Dedifferentiated amniotic fluid mesenchymal stem cell (primary cell): ENCODE measurements around the gene SLC25A13.
"Not testable (repeated sequence)": the region's sequence is repeated elsewhere in the genome, so short reads cannot be mapped to it uniquely, and the experiment has no call there.

Experiments
- DNase-seq: peaks from one replicate; pipeline ENCODE4 v3.0.0-alpha.2; 2016; ENCODE audit errors: extremely low spot score

Gene SLC25A13

DNA sequence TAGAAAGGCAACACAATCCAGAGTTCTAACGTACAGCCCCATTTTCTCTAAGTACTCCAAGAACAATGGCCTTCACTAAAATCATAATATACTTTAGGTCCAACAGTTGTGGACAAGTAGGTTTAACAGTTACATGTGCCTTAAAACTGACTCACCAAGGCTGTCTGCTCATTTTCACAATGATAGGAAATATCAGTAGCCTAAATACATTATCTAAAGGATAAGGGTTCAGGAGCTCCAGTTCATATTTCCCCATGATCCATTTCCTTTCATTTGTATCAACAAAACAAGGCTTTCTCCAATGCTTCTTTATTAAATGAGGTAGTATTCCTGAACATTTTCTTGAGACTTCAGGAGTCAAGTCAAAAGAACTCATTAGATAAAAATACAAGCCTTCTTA is 164.0 kb downstream of the SLC25A13 start:
- DNase-seq = no peak

DNA sequence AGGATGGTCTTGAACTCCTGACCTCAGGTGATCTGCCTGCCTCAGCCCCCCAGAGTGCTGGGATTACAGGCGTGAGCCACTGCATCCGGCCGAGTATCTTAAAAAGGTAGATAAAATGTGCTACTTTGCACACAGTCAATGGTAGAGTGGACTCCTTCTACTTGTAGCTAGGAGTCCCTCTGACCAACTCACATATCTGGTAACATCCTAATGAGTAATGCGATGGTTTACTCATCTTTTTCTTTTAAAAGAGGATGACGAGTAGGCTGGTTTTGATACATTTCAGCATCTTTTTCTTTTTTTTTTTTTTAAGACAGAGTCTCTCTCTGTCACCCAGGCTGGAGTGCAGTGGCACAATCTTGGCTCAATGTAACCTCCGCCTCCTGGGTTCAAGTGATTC is 167.4 kb downstream of the SLC25A13 start:
- not testable (repeated sequence) for DNase-seq

DNA sequence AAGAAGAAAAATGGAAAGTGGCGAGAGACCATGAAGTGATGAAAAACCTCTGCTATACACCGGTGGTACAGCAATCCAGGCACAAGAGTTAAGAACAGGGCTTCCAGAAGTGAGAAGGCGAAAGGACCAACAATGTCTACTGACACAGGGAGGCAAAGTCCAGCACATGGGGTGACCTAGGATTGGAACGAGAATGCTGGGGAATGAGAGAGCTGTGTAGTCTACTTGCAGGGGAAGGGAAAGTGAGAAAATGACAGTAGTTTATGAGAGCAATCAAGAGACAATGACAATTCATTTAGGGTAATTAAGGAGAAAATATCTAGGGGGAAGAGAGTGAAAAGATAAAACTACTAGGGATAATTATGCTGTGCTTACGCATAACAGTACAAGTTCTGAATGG is 169.2 kb downstream of the SLC25A13 start:
- no peak for DNase-seq

DNA sequence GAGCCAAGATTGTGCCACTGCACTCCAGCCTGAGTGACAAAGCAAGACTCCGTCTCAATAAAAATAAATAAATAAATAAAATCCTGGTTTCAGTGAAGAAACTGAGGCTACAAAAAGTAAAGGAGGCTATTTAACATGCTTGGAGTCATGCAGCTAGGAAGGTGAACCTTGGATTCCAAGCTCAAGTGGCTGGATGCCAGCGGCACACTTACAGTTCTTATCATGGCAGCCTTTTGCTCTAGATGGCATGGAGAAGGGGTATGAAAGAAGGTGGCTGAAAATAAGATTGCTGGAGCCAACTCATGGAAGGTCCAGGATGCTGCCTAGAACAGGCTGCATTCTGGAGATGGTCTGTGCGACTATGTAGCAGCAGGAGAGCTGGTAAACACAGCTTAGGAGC is 170.0 kb downstream of the SLC25A13 start:
- DNase-seq = no peak

DNA sequence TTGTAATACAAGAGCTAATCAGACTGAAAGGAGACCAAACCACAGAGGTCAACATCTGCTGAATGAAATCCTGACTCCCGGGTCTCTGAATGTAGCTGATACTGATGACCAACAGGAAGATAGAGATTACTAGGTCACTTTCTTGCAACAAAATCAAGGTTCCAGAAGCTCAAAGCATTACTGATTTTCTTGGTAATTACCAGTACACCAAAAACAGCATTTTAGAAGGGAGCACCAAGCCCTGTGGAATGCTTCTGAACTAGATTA is 177.7 kb downstream of the SLC25A13 start:
- no peak for DNase-seq

DNA sequence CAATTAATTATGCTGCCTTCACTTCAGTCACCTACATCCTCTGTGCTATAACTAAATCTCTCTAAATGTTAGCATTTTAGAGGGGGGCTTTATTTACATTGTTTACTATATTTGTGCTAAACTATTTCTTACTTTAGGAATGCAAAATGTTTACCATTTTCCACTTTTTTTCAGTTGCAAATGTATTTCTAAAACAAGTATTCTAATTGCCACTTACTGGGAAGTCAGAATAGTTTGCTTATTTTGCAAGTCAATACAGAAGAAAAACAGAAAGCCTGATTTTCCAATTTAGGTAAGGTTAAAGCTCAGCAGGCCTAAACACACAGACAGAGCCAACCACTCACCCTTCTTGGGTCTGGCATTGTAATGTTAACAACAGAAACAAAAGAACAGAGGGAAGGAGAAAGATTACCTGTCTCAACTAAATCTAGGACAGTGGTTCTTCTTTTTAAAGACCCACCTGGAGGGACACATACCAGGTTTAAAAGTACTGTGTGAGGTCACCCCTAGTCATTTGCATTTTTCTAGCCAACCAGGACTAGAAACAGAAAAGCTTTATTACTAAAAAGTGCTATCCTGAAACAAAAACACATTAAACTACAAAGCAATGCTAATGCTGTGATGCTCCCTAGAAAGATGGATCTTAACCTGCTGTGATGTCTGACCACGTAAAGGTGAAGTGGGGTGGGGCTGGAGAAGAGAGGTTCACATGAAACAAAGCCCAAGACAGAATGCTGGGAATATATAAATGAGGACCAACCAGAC is 178.2 kb downstream of the SLC25A13 start:
- no peak for DNase-seq

DNA sequence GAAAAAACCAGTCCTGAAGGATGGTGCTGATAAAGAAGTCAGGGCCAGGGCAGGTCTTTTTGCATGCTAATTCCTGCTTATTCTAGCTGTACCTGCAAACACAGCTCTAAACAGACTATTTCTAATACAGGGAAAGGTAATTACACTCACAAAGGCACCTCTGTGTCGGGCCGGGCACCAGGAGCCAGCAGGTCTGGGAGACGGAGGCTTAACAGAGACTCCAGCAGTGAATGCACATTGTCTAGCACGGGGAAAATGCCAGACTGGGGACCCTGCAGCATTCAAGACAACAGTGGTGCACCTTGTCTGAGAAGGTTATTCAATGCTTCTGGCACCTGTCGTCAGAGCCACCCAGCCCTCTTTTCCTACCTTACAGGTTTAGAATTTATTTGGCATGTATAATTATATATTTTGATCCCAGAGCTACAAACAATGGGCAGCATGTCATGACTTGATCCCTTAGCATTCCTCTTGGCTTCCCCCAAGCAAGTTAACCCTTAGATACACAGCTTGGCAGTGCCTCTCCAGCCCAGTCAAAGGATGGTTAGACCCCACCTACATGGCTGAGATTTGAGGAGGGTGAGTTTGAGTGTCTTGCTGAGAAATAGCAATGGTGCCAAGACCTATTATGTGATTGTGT is 185.2 kb downstream of the SLC25A13 start:
- DNase-seq = no peak

DNA sequence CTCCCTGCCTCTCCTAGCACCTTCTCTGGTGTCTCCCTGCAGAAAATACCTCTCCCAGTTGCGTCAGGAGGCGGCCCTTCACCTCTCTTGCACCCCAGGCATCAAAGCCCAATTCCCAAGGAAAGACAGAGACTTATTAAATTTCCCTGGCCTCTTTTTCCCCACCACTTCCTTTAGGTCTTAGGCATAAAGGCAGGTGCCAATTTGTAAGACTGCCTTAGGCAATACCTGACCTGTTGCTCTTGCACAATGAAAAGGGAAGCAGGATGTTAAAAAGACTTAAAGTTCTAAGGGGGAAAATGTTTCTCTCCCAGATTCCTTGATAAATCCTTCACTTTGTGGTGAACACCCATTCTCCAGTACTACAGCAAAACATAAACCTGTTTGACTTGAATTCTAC is 186.7 kb downstream of the SLC25A13 start:
- no peak for DNase-seq

DNA sequence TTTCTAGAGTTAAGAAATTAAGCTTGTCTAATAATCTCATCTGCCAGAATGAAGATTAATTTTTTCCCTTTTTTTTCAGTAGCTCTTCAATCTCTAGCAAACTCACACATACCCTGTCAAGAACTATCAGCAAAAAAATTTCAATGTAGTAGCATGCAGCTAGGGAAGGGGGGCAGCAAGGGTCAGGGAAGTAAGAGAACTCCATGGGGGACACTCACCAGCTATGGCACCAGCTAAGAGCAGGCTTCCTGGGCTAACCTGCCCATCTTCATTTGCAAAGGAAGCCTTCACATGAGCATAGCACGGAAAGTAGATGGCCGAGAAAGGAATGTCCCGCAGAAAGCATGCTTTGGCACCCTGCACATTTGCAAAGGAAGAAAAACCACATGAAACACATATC is 190.4 kb downstream of the SLC25A13 start:
- no peak for DNase-seq

DNA sequence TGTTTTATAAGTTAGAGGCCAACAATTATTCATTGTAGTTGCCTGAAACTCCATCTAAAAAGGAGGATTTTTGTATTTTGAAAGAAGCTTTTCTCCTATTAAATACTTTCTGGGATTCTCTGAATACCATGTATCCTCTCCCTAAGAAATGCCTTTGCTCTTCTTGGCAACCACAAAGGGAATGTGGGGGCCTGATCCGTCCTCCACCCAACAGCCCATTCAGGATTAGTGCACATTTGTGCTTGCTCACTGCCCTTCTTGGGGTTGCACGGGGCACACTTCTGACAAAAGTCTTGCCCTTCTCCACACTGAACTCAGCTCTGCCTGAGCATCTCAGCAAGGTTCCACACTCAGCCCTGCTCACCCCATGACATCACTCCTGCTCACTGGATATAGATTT is 194.2 kb downstream of the SLC25A13 start:
- no peak for DNase-seq

DNA sequence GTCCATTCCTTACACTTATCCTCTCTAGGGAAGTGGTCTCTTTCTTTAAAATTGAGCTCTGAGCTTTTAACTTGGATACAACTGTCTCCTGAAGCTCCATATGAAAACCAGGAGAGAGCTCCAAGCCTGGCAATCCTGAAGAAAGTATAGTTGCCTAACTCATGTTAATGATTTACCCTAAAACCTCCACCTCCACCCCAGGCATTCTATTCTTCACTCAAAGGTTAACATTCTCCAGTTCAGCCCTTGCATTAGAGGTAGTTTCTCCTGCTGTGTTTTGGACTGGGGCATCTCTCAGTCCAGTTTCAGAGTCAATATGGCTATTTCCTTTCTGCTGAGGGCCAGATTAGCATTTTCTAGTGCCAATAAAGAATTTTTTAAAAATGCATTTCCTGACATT is 195.5 kb downstream of the SLC25A13 start:
- no peak for DNase-seq

DNA sequence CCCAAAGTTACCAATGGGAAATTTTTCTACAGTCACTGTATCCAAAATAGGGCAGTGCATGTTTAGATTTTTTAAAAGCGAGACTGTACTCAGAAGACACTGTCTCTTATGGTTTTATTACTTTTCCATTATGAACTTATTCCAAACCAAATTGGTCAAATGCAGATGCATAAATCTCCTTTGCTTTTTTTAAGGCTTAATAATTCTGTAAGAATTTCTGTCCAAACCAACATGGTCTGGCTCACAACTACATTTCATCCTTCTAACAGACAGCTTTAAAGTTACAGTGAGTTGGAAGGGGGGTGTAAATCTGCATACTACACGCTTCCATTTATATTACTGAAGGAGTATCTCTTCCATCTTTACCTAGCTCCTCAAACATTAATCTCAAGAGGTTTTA is 199.2 kb downstream of the SLC25A13 start:
- no peak for DNase-seq

DNA sequence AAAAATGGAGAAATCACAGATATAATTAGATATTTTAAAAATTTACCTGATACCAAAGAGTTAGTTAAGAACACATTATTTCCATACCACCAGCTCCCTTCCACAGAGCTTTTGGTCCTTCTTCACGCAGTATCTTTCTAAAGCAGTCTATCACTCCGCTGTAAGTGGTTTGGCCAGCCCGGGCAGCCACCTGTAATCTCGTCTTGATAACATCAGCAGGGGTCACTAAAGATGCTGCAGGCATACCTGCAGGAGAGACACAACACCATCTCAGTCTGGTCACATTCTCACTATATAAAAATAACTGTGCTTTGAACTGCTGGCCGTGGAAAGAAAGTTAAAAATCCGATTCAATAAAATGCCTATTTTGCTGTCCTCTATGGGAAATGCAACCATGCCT is 200.1 kb downstream of the SLC25A13 start:
- DNase-seq = no peak

DNA sequence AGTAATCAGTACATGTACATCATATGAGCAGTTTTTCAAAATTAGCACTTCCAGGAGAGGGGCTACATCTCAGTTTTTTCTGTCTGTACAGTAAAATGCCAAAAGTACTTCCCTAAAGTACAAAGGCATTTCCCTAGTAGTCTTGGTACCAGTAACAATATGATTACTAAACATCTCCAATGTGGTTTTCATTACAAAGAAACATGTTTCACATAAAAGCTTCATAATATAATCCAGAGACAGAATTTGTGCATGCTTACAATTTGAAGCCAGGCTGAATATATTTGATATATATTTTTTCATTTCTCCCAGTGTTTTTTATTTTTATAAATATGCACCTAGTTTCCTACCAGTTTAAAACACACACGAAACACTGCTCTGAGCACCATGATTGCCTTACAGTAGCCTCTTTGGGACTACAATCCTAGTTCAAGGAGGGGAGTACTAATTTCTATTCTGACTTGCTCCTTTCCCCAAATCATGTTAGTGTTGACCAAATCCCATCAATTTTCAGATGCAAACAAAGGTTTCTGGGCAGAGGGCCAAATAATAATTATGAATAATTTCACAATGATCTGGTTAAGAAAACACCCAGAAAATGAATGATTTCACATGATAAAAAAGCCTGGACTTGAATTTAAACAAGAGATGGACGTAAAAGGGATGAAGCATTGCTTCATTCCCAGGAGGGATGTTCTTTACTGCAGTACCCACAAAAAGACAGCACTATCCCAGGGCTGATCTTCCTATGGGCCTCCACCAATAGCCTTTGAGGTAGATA is 201.3 kb downstream of the SLC25A13 start:
- no peak for DNase-seq

DNA sequence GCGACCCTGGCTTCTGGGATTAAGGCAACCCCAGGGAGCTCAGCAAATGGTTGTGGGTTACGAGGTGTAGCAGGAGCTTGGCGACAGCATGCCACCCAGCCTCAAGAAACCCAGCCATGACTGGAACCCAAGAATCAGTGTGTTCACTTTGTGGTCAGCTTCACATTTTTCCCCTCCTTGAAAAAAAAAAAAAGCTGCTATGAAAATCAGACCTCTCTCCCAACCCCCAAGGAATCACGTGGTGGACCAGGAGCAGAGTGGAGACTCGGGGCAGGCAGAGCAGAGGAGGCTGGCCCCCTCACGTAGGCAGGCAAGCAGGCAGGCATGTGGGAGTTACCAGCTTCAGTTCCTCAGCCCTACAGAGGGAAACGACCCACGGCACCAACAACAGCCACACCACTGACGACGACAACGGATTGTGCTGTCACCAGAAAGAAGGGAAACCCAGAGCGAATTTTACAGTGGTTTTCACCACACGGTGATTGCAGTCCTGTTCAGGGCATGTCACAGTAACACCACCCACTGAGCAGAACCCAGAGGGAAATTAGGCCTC is 203.4 kb downstream of the SLC25A13 start:
- no peak for DNase-seq

DNA sequence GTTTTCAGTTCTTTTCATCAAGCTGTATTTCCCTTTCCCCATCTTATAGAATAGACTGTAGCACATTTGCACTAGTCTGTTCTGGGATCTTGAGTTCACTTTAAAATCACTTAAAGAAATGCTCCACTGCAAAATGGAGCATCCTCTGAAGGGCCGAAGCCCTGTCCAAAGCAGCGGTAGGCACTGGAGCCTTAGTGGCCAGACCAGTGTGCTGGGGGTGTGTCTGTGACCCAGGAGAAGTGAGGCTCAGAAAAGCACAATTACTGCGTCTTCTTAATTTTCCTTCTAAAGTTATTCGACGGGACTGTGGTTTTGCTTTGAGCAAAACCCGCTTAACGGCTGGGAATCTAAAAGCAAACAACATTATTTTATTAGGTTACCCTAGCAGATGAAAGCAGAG is 205.7 kb downstream of the SLC25A13 start:
- no peak for DNase-seq

DNA sequence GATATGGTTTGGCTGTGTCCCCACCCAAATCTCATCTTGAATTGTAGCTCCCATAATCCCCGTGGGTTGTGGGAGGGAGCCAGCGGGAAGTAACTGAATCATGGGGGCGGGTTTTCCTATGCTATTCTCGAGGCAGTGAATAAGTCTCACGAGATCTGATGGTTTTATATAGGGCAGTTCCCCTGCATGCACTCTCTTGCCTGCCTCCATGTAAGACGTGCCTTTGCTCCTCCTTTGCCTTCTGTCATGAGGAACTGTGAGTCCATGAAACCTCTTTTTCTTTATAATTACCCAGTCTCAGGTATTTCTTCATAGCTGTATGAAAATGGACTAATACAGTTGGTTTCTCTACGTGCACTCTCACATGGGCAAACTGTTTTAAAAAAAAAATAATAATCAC is 207.7 kb downstream of the SLC25A13 start:
- DNase-seq = no peak

DNA sequence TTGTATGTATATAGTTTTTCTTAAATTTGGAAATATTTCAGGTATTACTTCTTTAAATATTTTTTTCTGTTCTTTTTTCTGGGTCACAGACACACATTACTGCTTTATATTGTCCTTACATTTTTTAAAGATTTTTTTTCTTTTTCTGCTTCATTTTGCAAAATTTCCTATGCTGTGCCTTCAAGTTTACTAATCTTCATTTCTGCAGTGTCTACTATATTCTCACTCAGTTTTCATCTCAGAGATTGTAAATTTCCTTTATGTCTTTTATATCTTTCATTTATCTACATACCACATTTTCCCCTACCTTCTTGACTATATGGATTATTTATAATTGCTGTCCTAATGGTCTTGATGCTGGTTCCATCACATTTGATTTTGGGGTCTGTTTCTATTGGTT is 210.5 kb downstream of the SLC25A13 start:
- no peak for DNase-seq

DNA sequence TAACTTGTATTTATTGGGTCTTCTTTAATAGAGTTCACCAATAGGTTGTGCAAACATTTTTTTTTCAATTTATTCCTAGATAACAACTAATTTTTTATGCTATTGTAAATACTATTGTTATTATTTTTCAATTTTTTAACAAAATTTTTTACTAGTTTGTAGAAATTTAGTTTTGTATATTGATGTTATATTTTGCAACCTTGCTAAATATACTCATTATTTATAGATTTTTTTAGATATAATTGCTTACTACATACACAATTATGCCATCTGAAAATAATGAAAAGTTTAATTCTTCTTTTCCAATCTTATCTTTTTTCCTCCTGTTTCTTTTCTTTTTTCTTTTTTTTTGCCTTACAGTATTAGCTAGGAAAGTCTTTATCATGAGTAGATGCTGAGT is 216.9 kb downstream of the SLC25A13 start:
- DNase-seq = no peak

DNA sequence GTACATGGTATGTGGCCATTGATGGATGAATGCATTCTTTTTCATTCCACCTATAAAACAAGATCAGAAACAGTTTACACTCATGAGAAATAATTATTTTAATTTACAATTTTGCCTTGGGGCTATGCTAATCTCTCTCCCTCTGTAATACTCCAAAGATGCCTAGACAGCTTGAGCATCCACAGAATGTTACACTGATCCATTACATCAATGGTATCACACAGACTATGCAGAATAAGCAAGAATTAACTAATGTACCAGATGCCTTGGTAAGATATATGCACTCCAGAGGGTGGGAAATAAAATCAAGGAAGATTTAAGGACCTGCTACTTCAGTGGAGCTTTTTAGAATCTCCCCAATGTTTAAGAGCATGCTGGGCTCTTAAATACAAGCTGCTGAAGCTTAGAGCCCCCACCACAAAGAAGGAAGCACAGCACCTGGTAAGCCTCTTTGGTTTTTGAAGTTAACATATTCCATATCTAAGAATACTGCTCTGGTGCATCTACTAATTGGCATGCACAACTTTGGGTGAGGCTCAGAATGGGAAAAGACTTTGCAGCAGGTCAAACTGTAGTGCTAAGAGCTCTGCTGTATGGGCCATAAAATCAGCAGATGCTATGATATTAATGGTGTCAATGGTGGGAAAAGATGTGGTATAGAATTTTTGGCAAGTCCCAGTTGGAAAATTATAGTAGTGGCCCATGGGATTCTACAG is 219.6 kb downstream of the SLC25A13 start:
- DNase-seq = no peak

DNA sequence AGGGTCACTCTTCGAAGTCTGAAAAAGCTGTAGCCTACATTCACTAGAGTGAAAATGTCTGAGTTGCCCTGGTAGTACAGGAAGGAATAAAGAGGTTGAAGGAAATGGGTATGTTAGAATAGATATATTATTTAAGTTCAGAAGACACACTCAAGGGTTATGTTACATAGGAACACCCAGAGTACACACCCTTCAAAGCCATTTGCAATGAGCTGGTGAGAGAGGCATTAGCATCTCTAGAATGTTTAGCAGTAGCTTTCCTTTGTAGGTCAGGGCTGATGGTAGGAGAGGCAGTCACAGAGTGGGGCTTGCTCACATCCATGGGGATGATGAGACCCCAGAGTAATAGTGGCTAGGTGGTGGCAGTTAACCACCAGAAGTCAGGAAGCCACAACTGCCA is 221.2 kb downstream of the SLC25A13 start:
- DNase-seq = no peak

DNA sequence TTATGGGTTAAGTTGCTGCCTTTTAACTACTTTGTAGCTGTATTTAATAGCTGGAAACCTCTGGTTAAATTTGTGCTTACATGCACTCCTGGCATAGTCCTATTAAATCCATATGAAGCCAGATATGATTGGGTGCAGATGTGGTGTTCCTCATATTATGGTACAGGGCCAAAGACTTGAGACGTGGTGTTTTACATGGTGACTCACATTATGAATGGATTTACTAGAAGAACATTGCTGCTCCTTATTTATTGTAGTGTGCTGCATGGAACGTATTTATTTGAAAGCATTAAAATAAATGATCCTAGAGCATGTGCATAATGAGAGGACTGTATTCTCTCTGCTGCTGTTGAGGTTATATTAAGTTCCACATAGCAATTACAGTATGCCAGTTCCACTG is 224.1 kb downstream of the SLC25A13 start:
- no peak for DNase-seq
